HG03565 (cell line): ENCODE data around the gene SMARCAD1.

ENCODE experiments used
- ATAC-seq: cut with Tn5 transposase; IDR thresholded peaks from one replicate; pipeline ENCODE4 v1.9.1; 2021; ENCODE audit warnings: mild to moderate bottlenecking, moderate library complexity; ENCODE audit not compliant: unreplicated experiment

SMARCAD1 gene

GRCh38 chr4:94226763-94227162 lies 19.1 kb downstream of the SMARCAD1 start:
- ATAC-seq, result no peak

DNA sequence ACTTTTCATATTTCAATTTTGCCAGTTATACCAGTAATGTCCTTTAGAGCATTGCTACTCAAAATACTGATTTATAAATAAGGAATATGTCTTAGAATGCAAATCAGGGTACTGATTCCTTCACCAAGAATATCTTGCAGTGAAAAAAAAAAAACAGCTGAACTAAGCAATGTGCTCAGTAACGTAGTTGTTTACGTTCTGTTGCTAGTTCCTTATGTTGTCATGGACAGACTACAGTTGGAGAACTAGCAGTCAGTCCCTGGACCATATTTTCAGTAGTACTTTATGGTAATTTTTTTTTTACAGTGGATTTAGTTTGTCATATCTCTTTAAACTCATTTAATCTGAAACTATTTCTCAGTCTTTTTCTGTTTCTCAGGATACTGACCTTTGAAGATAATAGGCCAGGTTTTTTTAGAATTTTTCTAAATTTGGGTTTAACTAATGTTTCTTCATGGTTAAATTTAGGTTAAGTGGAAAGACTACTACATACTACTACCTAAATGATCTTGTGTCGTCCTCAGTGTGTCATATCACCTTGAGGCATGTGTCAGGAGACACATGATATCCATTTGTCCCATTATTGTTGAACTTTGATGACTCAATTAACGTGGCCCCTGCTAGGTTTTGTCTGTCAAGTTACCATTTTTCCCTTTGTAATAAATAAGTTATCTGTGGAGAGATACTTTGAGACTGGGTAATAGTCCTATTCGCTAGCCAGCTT lies 21.0 kb downstream of the SMARCAD1 start:
- no peak for ATAC-seq

- no peak for ATAC-seq
Observed at GRCh38 chr4:94232519-94232918, 24.9 kb downstream of the SMARCAD1 start.

DNA sequence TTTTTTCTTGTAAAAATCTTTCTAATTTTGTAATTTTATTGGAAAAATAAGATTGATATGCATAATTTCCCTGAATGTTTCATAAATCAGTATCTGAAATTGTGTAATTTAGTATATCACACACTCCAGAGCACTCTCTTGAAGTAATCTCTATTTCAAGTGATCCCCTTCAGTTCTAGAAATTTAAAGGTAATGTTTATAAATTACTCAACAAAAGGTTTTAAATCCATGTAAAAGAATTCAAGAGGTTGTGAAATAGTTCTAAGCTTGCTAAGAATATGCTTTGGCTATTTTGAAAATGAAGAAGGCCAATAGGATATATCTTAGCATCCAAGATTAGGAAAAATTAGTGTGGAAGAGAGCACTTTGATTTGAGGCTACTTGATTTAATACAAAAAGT lies 28.2 kb downstream of the SMARCAD1 start:
- no peak for ATAC-seq

DNA sequence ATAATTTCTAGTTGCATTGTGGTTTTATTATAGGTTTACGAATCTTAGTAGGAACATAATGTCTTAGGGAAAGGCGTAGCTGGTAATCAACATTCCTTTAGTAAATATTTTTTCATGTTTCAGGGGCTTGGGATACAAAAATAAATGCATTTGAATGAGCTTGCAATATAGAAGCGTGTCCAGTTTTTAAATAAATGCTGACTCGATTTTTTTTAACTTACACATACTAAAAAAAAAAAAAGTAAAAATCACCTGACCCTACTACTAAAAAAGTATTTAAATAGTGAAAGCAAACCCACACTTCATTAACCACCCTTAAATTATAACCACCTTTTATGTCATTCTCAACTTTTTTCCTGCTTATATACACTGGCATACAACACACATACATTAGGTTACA lies 29.6 kb downstream of the SMARCAD1 start:
- no peak for ATAC-seq

DNA sequence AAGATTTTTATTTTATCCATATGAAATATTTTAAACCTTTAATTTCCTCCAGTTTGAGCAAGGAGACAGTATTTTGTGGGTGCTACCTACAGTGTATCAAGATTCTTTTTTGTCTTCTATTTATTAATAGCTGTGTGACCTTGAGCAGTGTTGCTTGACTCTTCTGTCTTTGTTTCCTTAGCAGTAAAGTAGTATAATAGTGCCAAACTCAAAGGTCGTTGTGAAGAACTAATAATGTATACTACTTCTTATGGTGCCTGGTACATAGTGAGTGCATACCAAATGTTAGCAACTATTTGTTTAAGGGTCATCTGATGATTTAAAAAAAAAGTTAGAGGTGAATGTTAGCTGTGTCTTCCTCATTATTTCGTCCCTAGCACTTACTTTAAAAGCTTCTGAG lies 30.5 kb downstream of the SMARCAD1 start:
- no peak for ATAC-seq

GRCh38 chr4:94240384-94240783 lies 32.7 kb downstream of the SMARCAD1 start:
- no peak for ATAC-seq

DNA sequence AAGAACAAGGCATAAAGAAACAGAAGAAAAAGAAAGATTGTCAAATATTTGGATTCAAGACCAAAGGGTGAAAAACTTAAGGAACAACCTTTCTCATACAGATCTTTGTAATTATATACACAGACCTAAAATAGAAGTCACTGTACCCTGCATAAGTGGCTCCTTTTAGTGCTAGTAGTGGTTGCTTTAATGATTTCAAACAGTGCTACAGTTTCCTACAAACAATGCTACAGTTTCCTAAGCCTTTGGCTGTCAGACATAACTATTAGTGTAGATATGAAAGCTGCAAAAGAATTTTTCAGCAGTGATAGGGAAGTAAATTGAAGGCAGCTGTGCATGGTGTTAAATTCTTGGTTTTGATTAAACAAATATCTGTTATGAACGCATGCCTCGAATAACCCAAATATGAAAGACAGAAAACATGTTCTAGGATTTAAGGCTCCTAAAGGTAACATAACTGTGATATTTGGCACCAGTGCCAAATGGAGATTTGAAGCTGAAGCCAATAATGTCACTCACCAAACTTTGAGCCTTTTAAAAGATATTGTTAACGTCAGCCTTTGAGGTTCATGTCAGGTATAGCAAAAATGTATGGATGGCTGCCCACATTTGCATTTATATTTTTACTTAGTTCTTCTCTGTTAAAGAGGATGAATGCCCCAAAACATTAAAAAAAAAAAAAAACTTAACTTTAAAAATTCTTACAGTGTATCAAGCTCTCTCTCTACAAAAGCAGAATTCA lies 36.6 kb downstream of the SMARCAD1 start:
- ATAC-seq, result no peak

GRCh38 chr4:94244829-94245185 lies 37.1 kb downstream of the SMARCAD1 start:
- ATAC-seq, result no peak

GRCh38 chr4:94251094-94251493 lies 43.4 kb downstream of the SMARCAD1 start:
- ATAC-seq, result no peak

GRCh38 chr4:94253036-94253435 lies 45.4 kb downstream of the SMARCAD1 start:
- no peak for ATAC-seq

GRCh38 chr4:94256144-94256783 lies 48.6 kb downstream of the SMARCAD1 start:
- no peak for ATAC-seq

DNA sequence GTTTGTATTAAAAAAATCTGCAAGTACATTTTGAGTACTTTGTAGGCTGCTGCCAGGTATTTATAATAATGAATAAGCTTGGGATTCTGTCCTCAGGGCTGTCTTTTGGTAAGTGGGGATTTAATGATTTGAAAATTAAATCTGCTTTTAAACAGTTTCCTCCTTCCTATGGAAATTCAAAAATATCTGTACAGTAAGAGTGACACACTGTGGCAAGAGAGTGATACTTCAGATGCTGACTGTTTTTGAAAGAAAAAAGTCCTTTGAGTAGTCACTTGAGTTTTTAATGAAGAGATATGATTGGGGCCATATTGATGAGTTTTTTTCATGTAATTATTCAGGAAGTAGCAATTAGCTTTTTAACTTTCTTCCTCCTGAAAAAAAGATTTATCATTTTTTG lies 49.2 kb downstream of the SMARCAD1 start:
- ATAC-seq, result no peak

GRCh38 chr4:94262163-94263016 lies 54.7 kb downstream of the SMARCAD1 start:
- no peak for ATAC-seq

DNA sequence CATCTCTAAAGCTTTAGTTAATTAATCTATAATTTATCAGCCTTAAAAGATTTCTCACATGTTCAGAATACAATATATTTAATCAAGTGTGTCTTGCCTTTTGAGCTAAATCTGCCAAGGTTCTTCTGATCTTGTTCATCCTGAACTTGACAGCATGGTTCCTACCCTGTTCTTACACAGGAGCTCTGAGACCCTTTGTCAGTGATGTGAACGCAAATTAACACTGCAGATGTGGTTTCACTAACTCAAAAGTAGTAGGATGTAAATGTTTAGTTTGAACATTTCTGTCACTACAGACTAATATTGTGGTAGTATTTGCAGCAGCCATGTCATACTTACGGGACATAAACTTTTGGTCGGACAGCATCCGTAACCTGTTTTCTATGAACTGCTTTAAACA lies 59.4 kb downstream of the SMARCAD1 start:
- no peak for ATAC-seq

DNA sequence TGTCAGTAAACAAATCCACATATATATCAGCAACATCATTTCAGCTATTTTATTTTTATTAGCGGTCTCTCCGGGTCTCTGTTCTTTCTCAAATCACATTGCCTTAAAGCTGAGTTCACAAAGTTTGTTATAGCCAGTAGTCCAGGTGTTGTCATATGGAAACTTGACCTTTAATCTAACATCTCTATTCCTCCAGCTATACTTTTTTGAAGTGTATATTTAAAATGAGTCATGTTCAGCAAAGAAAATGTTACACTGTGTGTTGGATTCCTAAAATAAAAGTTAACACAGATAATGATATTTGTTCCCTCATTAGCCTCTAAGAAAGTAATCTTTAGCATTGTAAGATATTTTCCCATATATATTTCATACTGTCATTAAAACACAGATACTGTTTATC lies 63.6 kb downstream of the SMARCAD1 start:
- no peak for ATAC-seq

DNA sequence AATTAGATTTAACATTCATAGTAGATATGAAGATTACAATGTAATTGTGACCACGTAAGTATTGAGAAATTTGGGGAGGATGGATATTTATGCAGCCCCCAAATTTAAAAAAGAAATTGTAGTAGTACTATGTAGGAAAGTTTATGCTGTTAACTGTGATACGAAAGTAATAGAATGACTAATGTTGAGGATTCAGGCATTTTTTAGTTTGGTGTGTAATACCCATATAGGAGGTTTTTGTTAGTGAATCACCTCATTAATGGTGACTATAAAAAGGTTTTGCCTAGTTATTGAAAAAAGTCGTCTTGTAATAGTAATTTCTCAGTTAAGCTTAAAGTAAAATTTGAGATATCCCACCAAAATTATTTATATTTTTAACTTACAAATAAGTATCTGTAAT lies 67.2 kb downstream of the SMARCAD1 start:
- ATAC-seq, result no peak

DNA sequence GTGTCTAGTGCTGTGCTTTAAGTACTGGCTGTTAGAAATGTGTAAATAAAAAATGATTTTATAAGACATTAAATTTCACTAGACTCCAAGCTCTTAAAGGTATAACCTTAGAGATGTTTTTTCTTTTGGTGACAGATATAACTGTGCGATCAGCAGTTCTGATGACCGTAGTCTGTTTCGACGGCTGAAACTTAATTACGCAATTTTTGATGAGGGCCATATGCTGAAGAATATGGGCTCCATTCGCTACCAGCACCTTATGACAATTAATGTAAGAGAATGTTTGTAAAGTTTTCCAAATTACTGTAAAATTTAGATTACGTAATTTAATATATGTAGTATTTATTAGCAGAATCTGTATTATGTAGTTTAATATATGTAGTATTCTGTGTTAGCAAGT lies 68.5 kb downstream of the SMARCAD1 start:
- ATAC-seq, result no peak

- no peak for ATAC-seq
Observed at GRCh38 chr4:94277534-94277933, 69.9 kb downstream of the SMARCAD1 start.

- ATAC-seq, result no peak
Observed at GRCh38 chr4:94278781-94279180, 71.1 kb downstream of the SMARCAD1 start.

DNA sequence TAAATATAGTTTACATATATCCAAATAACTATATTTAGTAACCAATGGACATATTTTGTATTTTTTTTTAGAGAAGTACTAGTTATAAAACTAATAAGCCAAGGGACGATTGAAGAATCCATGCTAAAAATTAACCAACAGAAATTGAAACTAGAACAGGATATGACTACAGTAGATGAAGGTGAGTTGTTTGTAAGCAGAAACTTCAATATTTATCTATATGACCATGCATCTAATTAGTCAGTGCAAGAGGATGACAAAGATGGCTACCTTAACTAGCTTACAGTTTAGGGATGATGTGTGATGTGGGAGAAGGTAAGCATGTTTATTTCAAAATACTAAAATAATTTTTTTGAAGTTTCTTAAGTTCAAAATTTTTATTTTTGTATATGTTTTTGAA lies 77.2 kb downstream of the SMARCAD1 start:
- ATAC-seq, result peak; percentile 37
